Suprapubic skin (tissue), 4 donors: ENCODE measurements around the gene FLT4.

Source experiments
- CTCF ChIP-seq, 2 donors: fragments of 200-600 bp in 1 of 2; fragments of 450-650 bp in 1 of 2; sonication (generic) in 1 of 2; IDR thresholded peaks; one replicate each; pipeline ENCODE4 v1.5.1; 2016 to 2019; ENCODE audit warnings: antibody characterized with exemption in 2 of 2, mild to moderate bottlenecking in 1 of 2, moderate library complexity in 1 of 2
- EP300 ChIP-seq: sonication (generic); formaldehyde crosslinking; IDR thresholded peaks from one replicate; pipeline ENCODE4 v1.6.1; 2017; ENCODE audit warnings: antibody characterized with exemption
- POLR2A ChIP-seq, 2 donors: fragments of 450-650 bp; IDR thresholded peaks; one replicate each; pipeline ENCODE4 v1.6.1; 2017; ENCODE audit warnings: antibody characterized with exemption in 2 of 2, mild to moderate bottlenecking in 2 of 2, moderate library complexity in 2 of 2
- POLR2AphosphoS5 ChIP-seq, 3 donors: sonication (generic); formaldehyde crosslinking; IDR thresholded peaks; one replicate each; pipeline ENCODE4 v1.6.1; 2017; ENCODE audit warnings: antibody characterized with exemption in 3 of 3

- TF ChIP-seq POLR2AphosphoS5 (IDR thresholded peaks at IDR 0.05), result no peak
- peak; percentile 11 to 48 for TF ChIP-seq CTCF (IDR thresholded peaks at IDR 0.05)
- no peak for TF ChIP-seq POLR2A (IDR thresholded peaks at IDR 0.05)
- no peak for TF ChIP-seq EP300
These were observed 21.4 kb upstream of the FLT4 start for GRCh38 chr5:180670586-180671359.
